GM18505 (cell line): ENCODE measurements around the gene TCF20.

ENCODE experiments used
- ATAC-seq: cut with Tn5 transposase; IDR thresholded peaks from one replicate; pipeline ENCODE4 v1.9.1; 2021; ENCODE audit not compliant: unreplicated experiment
- POLR2A ChIP-seq: IDR thresholded peaks from 4 replicates; pipeline ENCODE4 v1.6.1; 2011; ENCODE audit warnings: borderline replicate concordance; ENCODE audit not compliant: insufficient read depth, insufficient read length; ENCODE audit errors: extremely low read depth

Gene TCF20

DNA sequence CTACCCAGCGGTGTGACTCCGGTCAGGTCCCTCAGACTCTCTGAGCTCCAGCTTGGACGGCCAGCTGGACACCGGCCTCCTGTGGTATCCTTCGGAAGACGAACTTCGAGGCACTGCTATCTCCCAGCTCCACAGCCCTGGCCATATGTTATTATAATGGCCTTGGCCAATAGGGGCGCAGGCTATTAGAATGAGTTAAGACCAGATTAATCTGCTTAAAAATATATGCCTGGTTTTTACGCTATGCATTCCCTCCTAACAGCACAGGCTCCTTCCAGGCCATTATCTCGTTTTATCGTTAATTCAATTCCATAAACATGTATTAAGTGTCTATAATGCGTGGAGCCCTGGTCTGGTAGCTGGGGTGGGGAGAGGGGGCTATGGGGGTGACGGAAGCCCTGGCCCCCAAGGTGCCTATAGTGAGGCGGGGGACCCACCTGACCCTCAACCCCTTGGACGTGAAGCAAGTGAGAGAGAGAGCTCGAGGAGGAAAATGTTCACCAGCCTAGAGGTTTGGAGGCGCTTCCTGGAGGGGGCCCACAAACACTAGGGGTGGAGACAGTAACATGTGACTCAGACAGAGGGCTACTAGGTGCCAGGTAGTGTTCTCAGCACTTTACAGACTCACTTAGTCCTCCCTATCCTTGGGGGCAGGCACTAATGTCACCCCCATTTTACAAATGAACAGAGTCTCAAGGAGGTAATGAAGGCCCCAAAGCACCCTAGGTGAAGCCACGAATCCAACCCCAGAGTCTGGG is 37.5 kb upstream of the TCF20 start:
- TF ChIP-seq POLR2A: no peak
- ATAC-seq: no peak

DNA sequence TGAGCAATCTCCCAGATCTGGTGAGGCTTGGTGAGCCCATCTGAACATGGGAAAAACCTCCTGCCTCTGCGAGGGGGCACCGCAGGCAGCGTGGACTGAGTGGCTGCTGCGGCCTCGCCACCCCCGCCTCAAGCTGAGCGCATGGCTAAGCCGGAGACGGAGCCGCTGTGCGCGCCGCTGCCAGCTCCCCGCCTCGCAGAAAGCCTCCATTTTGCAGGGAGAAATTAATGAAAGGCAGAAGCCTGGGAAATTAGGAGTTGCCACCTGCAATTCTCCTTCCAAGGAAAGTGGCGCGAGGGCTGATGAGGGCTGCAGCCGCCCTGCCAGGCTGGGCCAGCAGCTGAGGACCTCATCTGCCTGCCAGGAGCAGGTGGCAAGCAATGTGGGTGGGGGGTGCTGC is 35.6 kb upstream of the TCF20 start:
- TF ChIP-seq POLR2A: no peak
- ATAC-seq: no peak

DNA sequence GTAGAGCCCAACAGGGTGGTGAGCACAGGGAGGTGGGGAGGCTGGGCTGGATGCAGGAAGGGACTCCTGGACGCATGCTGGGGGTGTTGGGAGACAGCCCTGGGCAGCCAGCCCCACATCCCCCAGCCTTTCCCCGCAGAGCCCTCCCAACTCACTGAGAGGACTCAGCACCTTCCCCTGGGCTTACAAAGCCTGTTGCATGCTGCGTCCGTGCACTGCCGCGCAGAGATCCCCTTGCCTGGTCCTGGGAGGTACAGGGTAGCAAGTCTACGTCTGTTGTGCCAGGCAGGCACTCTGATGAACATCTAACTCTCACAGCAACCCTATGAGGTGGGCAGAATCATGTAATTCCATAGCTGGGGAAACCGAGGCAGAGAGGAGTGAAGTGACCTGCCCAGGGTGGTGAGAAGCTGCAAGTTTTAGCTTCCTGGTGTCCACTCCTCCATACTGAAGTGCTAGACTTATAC is 33.9 kb upstream of the TCF20 start:
- no peak for TF ChIP-seq POLR2A
- ATAC-seq: no peak

DNA sequence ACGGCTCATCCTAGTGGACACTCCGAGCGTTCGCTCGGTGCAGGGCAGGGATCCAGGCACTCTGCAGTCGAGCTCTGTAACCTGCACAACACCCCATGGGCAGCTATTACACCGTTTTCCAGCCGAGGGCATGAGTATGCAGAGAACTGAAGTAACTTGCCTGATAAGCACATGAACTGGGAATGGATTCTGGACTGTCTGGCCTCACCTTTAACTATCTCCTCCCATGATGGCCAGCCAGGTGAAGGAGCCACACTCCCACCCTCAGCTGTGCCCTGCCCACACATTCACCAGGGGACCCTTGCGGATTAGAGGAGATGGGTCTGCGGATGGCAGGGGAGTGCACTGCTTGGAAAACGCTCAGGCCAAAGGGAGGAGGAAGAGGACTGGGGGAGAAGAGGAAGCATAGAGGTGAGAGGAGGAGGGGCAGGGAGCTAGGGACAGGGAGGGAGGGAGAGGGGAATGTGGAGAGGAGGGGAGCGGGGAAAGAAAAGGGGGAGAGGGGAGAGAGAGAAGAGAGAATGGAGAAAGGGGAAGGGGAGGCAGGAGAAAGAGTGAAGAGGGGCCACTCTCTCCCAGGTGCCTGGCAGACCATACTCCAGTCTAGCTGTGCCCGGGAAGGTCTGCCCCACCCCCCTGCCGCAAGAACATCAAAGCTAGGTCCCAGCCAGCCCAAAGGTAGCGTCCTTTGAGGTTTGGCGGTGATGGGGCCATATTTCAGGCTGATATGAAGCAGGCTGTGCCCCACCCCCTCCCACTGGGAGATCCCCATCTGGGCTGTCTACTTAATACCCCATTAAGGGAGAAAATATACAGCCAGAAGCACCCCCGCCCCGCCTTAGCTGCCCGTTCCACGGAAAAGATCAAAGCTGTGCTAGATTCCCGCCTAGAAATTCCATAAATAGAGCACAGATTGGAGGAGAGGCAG is 33.2 kb upstream of the TCF20 start:
- ATAC-seq: no peak
- no peak for TF ChIP-seq POLR2A

DNA sequence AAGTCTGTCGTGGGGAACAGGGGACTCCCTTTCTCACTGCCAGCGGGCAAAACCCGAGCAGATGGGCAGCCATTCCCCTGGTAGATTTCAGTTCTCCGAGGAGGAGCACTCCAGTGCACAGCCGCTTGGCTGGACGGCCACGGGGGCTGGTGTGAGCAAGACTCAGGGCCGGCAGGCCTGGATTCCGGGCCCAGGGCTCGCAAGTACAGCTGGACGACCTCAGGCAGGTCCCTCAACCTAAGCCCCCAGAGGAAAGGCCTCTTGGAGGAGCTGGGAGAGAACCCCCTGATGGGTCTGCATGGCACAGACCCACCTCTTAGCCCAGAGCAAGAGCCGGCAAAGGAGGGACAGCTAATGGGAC is 31.3 kb upstream of the TCF20 start:
- no peak for TF ChIP-seq POLR2A
- ATAC-seq: no peak

DNA sequence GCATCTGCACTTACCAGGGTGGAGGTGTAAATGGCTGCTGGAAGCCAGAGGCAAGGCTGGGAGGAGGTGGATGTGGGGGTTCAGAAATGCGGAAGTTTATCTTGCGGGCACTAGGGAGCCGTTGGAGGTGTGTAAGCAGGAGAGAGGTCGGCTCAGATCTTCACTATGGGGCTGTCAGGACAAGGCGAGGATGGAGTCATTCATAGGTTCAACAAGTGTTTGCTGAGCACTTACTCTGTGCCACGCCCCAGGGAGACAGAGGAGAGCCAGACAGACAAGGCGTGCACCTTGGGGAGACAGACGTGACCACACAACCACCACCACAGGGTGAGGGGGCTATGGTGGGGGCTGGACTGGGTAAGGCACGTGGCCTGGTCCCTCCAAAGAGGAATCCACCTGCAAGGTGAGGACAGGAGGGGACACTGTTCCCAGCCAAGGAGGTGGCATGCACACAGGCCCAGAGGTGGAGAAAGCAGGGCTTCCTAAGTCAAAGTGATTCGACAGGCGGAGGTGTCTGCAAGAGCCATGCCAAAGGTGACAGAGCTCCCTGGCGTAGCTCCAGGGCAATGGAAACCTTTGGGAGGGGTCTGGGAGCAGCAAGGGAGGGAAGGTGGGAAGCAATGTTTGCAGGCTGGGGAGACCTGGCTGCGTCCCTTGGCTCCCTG is 30.8 kb upstream of the TCF20 start:
- ATAC-seq: no peak
- TF ChIP-seq POLR2A: no peak

DNA sequence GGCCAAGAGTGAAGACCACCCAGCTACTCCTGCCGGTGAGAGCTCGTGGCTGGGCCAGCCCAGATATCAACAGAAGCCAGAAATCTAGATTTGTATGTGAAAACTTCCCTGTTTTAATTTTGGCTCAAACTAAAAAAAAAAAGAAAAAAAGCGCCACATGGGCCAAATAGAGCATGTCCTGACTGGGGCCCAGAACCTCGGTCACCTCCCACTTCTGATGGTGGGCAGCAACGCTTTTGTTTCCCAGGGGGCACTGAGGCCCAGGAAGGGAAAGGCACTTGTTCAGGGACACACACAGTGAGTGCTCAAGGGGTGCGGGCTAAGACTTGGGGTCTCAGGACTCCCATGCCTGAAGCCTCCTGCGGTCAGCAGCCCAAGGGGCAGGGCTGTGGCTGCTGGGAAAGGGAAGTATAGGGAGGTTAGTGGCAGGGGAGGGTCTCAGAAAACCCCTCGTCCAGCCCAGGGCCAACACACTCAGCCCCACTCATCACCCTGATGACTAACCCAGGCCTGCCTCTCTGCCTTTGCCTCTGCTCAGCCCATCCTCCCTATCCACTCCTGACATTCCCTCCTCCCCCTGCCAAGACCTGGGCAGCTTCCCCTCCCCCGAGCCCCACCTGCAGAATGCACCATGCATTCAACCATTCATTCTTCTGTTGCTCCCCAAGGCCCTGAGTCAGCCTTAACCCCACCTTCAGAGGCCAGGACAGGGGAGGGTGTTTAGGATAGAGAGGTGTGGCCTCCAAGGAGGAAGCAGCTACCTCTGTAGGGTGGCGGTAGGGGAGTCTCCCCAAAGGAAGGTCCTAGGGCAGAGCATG is 30.0 kb upstream of the TCF20 start:
- no peak for ATAC-seq
- no peak for TF ChIP-seq POLR2A

DNA sequence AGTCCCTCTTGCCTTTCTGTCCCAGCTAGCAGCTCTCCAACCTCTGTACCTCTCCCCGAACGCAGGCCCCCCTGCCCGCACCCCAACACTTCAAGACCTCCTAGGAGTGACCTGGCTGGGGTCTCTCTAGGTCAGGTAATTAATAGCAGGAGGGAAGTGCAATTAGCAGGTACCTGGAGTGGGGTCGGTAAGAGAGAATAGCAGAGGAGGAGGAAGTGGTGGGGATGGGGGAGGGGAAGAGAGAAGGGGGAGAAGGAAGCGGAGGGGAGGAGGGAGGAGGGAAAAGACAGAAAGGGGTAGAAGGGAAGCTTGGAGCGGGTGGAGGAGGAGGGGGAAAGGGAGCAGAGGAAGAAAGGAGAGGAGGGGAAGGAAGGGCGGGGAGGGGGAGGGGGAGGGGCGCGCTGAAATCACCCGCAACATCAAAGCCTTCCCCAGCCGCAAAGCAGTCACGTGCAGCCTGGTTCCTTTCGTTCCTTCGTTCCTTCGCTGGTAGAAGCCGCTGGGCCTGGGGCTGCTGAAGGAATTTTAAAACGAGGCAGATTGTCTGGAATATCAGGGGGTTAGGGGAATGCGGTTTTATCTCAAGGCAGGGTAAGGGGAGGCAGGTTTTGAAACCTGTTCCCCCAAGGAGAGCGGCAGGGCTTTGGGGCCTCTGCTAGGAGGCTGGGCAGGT is 29.3 kb upstream of the TCF20 start:
- no peak for TF ChIP-seq POLR2A
- ATAC-seq: no peak

DNA sequence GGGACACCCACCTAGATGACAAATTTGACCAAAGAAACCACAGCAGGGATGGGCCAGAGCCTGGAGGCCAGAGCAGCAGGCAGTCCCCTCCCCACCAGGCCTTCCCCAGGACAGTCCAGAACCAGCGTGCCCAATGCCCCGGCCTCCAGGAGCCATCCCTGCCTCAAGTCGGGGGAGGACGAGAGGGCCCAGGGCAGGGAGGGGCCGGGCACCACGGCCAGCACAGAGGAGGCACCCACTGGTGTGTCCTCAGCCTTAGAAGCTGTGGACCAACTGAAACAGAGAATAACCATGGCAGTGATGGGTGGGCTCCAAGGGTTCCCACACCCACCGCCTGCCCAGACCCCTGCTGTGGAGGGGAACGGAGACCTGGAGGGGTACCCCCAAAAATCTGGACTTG is 28.3 kb upstream of the TCF20 start:
- no peak for ATAC-seq
- TF ChIP-seq POLR2A: no peak

DNA sequence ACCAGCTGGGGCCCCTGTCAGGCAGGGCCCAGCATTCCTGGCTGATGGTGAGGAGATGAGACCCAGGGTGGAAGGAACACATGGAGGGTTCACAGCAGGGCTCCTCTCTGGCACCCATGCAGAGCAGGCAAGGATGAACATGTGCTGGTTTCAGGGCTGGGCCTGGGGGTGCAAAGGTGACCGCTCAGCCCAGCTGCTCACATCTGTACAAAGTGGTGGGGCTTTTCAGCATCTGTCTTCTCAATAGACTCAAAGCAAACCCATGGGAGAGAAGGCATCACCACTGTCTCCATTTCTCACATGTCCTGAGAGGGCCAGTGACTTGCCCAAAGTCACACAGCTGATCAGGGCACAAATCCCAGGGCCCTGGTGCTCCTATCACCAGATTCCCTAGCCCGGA is 27.3 kb upstream of the TCF20 start:
- ATAC-seq: no peak

DNA sequence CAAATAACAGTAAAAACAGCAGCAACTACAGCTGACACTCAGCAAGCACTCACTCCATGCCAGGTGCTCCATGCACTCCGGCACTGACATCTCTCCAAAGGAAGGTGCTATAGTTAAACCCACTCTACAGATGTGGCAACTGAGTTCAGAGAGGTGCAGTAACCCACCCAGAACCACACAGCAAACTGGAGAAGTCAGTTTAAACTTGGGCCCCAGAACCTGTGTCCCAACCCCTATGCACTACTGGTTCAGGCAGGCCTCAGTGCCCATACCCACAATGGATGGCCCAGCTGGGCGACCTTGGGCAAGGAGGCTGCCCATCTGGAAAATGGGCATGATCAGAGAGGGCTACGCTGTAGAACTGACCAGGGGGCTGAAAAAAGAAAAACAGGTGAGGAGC is 26.4 kb upstream of the TCF20 start:
- ATAC-seq: no peak
- TF ChIP-seq POLR2A: no peak

More for the DNA sequence above, 27.3 kb upstream of the TCF20 start:
- TF ChIP-seq POLR2A: no peak

DNA sequence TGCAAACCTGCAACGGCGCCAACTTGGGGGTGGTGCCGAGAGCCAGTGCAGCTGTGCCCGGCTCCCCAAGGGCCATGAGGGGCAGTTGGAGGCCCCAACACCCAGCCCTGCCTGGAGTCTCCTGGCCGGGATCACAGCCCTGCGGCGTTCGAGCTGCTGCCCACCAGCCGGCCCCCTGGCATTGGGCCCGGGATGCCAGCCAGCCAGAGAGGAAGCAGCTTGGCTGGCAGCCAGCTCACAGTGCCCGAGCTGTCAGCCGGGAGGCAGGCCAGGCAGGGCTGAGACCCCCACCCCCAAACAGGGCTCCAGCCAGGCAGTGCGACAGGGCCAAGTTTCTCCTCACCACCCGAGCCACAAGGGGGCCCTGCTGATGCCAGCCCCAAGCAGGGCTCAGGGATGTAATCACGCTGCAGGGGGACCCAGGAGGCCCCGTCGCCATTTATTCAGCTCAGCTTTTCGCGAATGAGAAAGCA is 26.0 kb upstream of the TCF20 start:
- no peak for ATAC-seq
- no peak for TF ChIP-seq POLR2A
